Measurements from ENCODE around the gene TASOR2.

- TF ChIP-seq POLR2AphosphoS5 (IDR thresholded peaks at IDR 0.05; ENCODE audit: low read depth, low read length) = no peak
- no peak for TF ChIP-seq CTCF (IDR thresholded peaks at IDR 0.05)
- no peak for TF ChIP-seq SIN3A (IDR thresholded peaks at IDR 0.05; ENCODE audit: borderline replicate concordance, insufficient read depth, low read depth, low read length)
These were observed 30.4 kb upstream of the TASOR2 start for GRCh38 chr10:5654218-5654755.

Data from Panc1 (cell line).